GM19468 (cell line): ENCODE results near the gene ARHGEF26.

Source experiments
- ATAC-seq: cut with Tn5 transposase; IDR thresholded peaks from one replicate; pipeline ENCODE4 v1.9.1; 2021; ENCODE audit warnings: mild to moderate bottlenecking, moderate library complexity, moderate number of reproducible peaks; ENCODE audit not compliant: unreplicated experiment; ENCODE audit errors: extremely low read depth

ARHGEF26 gene

GRCh38 chr3:154307363-154307762 lies 186.2 kb downstream of the ARHGEF26 start:
- ATAC-seq, result no peak
